GM21786 (cell line): ENCODE data around the gene ZNF429.
"Not testable (repeated sequence)": the region's sequence is repeated elsewhere in the genome, so short reads cannot be mapped to it uniquely, and the experiment has no call there.

ENCODE experiments used
- ATAC-seq: cut with Tn5 transposase; IDR thresholded peaks from one replicate; pipeline ENCODE4 v1.9.1; 2021; ENCODE audit not compliant: unreplicated experiment

The ZNF429 gene

DNA sequence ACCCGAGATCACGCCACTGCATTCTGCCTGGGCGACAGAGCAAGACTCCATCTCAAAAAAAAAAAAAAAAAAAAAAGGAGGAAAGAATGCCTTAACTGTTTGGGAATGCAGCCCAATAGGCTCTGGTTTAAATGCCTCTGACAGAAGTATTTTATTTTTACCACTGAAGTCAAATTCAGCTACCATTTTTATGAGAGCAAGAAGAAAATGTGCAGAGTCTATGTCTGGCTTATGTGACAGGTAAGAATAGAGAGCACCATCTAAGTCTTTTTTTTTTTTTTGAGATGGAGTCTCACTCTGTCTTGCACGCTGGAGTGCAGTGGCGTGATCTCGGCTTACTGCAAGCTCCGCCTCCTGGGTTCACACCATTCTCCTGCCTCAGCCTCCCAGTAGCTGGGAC, 7.2 kb downstream of the ZNF429 start:
- not testable (repeated sequence) for ATAC-seq

DNA sequence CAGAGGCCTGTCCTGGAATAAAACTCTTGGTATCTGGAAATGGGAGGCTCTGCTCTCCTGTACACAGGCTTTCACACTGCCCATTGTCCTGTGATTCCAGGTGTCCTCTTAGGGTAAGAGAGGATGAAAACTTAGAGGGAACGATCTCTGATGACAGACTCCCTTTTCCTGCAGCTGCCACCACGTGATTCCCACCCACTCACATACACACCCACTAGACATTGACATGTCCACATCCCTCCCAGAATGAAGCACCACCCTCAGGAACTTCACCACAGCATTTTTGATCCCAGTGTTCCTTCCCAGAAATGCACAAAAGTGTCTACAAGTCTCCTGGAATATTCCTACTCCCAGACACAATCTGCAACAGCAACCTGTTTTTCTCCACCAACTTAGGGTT, 8.2 kb downstream of the ZNF429 start:
- ATAC-seq: no peak

DNA sequence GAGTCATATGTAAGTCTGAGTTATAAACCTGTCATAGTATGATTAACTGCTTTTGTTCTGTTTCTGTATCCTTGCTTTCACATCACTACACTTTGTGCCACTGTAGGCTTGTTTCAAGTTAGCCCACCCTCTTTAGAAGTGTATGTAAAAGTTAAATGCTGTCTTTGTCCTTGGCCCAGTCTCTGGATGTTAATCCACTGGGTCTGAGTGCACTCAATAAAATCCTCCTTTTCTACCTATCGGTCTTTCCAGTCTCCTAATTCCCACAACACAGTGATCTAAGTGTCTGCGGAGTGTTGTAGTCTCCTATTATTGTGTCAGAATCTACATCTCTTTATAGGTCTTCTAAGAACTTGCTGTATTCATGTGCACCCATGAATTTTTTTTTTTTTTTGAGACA, 14.1 kb downstream of the ZNF429 start:
- ATAC-seq: no peak

DNA sequence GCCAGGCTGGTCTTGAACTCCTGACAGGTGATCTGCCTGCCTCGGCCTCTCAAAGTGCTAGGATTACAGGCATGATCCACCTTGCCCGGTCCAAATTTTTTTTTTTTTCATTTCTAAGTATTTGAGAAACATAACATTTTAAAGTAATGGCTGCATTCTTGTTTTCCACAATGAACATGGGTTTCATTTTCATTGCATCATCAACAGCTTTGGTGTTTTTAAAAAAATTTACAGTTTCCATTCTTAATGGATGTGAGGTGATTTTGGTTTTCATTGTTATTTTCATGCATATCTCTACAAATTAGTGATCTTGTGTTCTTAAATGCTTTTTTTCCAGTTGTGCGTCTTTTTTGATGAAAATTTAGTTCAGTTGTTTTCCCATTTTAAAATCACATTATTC, 27.5 kb downstream of the ZNF429 start:
- no peak for ATAC-seq

DNA sequence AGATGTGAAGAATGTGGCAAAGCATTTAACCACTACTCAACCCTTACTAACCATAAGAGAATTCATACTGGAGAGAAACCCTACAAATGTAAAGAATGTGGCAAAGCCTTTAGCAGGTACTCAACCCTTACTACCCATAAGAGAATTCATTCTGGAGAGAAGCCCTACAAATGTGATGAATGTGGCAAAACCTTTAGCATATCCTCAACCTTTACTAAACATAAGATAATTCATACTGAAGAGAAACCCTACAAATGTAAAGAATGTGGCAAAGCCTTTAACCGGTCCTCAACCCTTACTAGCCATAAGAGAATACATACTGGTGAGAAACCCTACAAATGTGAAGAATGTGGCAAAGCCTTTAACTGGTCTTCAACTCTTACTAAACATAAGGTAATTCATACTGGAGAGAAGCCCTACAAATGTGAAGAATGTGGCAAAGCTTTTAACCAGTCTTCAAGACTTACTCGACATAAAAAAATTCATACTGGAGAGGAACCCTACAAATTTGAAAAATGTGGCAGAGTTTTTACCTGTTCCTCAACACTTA, 31.4 kb downstream of the ZNF429 start:
- ATAC-seq: not testable (repeated sequence)

DNA sequence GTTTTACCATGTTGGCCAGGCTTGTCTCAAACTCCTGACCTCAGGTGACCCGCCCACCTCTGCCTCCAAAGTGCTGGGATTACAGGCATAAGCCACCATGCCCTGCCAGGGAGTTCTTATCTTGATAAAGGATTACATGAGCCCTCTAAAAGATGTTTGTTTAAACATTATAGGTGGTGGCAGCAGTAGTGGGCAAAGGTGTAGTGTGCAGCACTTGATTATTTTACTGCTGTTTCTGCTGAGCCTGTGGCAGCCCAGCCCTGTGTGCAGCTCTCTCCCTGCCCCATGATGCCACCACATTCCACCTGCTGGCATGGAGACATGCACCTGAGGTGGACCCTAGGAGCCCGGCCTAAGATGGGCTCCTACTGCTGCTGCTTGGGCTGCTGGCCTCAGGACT, 54.0 kb downstream of the ZNF429 start:
- ATAC-seq: no peak

DNA sequence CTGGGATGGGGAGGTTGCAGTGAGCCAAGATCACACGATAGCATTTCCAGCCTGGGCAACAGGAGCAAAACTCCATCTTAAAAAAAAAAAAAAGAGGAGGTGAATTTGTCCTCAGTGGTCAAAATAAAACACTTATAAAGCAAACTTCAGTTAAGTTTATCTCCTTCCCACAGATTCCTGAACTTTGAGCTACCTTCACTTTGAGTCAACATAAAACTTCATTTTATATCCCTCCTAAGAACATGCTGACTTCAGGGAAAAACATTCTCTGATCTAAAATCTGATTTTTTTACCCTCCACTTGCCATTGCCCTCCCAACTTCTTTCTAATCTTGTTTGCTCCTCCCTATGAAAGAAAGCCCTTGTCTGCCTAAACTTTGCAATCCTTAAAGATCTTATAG, 59.0 kb downstream of the ZNF429 start:
- ATAC-seq: no peak

DNA sequence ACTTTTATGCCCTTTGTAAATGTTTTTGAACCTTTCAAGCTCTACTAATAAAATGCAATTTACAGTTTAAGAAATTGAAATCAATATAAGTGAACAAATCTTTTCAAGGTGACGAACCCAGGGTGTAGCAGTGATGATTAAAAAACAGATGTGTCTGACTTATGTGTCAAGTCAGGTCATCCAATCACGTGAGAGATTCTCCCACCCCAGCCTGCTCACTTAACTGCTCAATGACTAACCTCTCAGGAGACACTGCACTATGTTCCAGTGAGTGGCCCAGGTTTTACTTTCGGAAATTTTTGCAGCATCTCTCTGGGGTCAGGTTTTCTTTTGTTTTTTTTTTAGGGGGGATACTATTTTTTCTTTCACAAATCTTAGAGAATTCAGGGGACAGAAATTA, 60.7 kb downstream of the ZNF429 start:
- ATAC-seq: no peak

DNA sequence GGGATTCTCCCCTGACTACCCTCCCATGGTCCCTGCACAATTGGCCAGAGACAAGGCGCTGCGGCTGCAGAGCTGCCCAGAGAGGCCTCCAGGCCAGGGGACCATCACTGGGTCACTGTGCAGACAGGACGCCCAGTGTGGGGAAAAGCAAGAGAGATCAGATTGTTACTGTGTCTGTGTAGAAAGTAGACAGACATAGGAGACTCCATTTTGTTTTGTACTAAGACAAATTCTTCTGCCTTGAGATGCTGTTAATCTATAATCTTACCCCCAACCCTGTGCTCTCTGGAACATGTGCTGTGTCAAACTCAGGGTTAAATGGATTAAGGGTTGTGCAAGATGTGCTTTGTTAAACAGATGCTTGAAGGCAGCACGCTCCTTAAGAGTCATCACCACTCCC, 62.4 kb downstream of the ZNF429 start:
- not testable (repeated sequence) for ATAC-seq

DNA sequence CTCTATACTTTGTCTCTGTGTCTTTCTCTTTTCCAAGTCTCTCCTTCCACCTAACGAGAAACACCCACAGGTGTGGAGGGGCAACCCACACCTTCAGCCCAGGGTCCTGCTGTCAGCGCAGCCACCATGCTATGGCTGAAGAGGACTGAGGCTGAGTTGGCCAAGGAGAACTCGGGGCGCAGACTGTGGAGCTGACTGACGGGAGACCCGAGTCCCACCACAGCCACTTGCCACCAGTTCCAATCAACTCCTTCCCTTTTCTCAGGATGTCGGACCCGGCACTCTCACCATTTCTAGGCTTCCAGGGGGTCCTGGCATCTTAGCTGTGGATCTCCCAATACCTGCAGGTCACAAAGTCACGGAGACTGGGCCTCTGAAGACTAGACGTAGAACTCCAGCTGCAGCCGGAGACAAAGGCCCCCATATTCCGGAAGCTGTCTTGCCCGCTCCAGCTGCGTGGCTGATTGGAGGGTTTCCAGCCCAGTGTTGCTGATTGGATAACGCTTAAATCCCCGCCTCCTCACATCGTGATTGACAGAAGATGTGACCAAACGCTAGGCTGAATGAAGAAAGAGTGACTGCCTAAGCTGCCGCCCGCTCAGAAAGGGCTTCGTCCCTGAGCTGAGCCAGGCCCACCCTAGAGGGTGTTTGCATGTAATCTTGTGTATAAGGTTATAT, 63.6 kb downstream of the ZNF429 start:
- no peak for ATAC-seq

DNA sequence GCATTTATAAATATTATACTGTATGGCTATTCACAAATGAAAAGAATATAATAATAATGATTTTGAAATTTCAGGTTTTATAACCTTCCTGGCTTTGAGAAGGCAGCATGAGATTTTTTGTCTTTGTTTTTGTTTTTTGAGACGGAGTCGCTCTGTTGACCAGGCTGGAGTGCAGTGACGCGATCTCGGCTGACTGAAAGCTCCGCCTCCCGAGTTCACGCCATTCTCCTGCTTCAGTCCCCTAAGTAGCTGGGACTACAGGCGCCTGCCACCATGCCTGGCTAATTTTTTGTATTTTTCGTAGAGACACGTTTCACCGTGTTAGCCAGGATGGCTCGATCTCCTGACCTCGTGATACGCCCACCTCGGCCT, 64.1 kb downstream of the ZNF429 start:
- ATAC-seq: no peak

DNA sequence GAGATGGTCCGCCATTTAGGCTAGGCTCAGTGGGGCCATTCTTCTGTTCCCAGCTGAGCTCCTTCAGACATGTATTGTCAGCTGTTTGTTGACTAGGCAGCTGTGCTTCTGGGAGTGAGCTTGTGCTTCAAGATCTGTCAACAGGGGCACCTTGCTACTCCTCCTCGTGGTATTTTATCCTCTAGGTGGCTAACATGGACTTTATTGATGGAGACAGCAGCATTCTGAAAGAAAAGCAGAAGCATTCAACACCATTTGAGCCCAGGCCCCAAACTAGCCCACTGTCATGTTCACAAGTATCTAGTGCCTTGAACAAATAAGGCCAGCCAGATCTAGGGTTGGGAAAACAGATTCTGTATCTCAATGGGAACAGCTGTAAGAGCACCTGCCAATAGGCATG, 65.9 kb downstream of the ZNF429 start:
- ATAC-seq: no peak

DNA sequence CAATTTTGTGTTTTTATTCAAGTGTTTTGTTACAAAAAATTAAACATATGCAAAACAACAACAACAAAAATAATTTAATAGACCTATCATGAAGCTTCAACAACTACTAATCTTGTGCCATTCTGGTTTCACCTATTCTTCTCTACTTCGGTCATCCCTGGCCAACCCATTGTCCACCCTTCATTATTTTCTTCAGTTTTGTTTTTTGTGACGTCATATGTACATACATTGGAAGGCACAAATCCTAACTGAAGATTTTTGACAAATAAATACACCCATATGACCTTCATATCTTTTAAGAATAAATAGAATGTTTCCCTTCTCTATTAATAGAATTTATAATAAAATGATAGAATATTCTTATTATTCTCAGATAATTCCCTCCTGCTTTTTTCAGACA, 69.2 kb downstream of the ZNF429 start:
- no peak for ATAC-seq

DNA sequence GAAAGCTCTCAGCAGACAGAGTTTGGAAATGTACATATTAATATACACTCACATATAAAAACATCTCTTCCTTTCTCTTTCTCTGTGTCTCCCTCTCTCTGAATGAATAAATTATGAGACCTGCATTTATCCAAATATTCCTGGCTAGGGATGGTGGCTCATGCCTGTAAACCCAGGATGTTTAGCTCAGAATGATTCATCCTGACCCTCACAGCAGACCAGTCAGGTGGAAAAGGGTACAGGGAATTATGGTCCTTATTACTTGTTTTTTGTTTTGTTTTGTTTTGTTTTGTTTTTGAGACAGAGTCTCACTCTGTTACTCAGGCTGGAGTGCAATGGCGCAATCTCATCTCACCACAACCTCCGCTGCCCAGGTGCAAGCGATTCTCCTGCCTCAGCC, 71.1 kb downstream of the ZNF429 start:
- no peak for ATAC-seq

DNA sequence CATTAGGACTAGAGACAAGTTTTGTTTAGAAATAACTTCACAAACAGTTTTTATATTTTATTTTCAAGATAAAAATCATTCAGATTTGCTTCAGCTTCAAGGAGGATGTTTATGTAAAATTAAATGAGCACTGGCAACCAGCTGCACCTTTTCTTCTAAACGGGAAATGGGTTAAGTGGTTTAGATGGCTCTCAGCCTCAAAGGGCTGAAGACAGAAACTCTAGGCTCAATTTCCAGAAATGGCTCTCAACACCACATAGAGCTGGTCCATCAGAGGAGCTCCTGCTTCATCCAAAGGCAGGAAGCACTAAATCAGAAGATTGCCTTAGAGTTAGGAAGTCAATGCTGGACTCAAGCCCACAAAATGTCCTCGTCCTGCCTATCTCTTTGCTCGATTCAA, 74.7 kb downstream of the ZNF429 start:
- no peak for ATAC-seq

DNA sequence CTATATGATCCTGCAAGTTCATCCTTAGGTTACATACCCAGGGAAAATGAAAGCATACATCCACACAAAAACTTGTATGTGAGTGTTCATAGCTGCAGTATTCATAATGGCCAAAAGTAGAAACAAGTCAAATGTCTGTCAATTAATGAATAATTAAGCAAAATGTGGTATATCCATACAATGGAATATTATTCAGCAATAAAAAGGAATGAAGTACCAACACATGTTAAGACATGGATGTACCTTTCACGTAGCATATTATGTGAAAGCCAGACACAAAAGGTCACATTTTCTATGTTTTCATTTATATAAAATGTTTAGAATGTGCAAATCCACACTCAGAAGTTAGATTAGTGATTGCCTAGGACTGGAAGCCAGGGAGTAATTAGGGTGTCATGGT, 75.4 kb downstream of the ZNF429 start:
- ATAC-seq: no peak

DNA sequence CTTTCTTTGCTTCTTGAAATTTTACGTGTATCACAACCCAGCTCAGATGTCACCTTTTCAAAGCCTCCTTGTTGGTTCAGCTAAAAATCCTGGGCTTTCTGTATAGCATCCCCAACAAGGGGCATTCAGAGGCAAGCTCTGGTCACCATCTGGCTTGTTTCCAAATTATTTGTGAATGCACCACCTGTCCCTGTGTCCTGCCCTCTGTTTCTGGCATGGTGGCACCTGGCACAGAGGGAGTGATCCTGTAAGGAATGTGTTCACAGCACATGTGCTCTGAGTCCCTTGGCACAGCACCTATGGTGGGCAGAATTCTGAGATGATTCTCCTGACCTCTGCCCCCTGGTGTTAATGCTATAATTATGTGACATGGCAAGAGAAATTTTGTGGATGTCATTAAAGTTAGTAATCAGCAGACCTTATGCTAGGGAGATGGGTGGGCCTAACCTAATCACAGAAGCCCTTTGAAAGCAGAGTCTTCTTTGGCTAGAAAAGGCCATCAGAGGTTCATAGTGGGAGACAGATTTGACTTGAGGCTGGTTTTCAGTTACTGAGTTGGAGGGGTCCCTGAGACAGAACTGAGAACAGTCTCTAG, 76.3 kb downstream of the ZNF429 start:
- ATAC-seq: no peak

DNA sequence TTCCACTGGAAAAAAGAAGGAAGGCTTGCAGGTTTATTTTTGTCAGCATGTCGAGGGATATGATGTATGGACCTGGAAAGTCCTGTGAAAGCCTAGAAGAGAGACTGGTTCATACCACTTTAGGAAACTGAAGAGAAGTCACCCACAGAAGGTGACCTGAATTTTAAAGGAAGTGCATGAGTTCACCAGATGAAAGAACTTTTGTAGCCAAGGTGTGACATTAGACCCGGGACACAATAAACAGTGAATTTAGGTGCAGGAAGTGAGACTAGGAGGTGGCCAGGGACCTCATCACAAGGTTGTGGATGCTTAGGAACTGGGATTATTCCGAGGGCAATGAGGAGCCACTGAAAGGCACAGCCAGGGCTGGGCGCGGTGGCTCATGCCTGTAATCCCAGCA, 79.1 kb downstream of the ZNF429 start:
- ATAC-seq: no peak

DNA sequence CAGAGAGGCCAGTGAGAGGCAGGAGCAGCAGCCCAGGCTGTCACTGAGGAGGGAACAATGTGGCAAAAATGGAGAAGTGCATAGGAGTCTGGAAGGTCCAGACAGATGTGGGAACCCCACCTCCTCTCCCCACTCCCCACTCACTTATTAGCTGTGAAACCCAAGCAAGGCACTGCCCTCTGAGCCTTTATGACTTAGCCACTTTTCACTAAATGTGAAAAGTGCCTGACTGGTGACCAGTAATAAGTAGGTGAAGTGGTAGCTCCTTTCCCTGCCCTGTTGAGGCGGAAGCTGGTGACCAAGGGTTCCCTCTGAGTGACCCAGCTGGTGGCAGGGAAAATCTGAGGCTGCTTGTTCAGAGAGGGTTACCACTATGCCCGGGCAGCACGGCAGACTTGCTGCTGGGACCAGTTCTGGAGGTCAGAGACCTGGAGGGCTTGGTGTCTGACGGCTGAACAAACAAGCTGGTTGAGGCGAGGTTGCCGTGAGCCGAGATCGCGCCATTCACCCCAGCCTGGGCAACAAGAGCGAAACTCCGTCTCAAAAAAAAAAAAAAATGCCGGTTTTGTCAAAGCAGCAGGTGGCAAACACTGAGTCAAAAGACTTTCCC, 80.0 kb downstream of the ZNF429 start:
- no peak for ATAC-seq

DNA sequence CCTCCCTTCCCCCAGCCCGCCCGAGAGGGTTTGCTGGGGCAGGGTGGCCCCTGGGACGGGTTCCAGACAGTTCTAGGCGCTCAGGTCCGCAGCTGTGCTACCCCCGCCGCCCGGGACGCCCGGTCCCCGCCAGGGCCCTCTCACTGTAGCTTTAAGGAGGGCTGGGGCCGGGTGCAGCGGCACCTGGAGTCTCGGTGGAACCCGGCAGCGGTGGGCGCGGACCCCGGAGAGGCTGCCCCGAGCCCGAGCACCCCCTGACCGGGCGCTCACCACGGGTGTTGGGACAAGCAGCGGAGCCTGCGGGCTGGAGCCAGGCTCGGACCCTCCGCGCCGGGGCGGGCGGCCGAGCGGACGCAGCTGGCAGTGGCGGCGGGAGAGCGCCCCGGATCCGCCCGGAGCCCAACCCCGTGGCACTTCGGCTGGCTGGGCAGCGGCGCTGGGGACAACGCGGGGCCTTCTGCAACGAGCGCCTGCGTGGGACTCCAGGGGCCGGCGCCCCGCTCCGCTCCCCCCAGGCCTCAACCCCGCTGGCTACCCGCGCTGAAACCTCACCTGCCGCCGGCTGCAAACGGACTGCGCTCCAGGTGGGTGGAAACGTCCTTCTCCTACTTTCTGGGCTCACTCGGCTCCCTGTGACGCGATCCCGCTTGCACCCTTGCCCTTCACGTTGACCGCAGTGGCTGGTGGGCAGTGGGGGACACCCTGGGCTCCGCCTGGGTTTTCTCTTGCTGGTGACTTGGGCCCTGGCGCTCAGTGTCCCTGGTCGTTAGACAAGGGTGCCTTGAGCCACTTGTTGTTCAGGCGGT, 81.1 kb downstream of the ZNF429 start:
- no peak for ATAC-seq

DNA sequence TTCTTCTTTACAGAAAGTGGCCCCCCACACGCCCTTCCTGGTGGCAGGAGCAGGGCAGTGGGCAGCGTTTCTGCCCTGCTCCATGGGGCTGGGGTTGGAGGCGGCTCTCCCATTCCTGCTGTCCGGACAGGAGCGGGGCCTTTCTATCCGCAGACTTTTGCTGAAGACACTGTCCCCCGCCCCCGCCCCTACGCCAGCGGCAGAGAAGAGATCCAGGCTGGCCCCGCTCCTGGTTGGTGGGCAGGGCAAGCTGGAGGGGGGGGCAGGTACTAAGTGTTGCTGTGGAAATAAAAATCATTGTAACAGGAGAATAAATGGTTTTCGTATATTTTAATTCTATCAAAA, 81.7 kb downstream of the ZNF429 start:
- ATAC-seq: no peak

DNA sequence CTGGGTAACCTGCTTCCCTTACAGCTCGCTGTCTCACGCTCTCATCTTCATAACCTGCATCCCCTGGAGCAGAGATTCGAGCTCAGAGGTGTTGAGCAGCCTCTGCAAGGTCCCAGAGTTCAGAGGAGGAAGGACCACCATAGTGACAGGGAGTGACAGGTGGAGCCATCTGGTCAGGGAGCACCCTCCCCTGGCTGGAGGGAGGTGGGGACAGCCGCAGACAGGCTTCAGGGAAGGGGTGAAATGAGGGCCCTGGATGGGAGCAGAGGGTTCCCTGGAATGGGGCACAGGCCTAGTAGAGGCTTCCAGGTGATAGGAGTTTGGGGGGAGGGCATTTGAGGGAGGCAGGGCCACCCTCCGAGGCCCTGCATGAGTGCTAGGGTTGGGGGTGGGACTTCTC, 82.1 kb downstream of the ZNF429 start:
- no peak for ATAC-seq
